ACHN (cell line): ENCODE measurements around the gene TIMM29.
A peak's percentile ranks its signal among the peaks of the same experiment; 100 is the strongest.

Experiments used
- DNase-seq: peaks from one replicate; pipeline ENCODE4 v3.0.0-alpha.2; 2015
- in situ Hi-C: cut with HindIII; loops from 2 replicates; pipeline ENCODE4 v1.10.0; 2017; ENCODE audit warnings: low sequenced_read_pairs, low pct_ligation_motif_present, low pct_unique_long_range_greater_than_20kb

Gene TIMM29

GRCh38 chr19:10968527-10969135 is 40.0 kb downstream of the TIMM29 start:
- DNase-seq = peak; percentile 19
- in situ Hi-C loops = no loop called here

- in situ Hi-C loops = no loop called here
- DNase-seq = no peak
Measured at GRCh38 chr19:10971107-10971726, 42.6 kb downstream of the TIMM29 start.

DNA sequence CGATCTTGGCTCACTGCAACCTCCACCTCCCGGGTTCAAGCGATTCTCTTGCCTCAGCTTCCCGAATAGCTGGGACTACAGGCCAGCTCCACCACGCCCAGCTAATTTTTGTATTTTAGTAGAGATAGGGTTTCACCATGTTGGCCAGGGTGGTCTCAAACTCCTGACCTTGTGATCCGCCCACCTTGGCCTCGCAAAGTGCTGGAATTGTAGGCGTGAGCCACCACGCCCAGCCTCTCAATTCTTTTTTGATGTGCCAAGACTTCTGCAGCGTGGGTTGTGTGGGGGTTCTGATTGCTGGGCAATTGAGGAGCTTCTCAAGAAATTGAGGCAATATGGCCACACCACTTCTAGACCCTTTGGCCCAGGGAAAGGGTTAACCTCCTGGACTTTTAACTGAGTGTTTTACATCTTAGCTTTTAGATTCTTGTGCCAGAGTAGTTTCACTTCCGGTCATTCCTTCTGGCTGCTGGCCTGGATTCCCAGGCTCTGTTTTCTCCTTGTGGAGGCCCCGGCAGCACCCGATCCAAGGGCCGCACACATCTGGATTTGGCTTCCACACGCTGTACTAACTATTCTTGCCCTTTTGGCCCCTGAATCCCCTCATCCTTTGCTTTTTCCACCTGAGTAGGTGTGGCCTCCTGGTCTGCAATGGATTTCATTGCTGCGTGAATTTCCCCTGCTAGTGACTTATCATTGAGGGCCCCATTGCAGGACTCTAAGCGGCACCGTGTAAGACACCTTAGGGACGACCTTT is 46.9 kb downstream of the TIMM29 start:
- in situ Hi-C loops = no loop called here
- DNase-seq = no peak

- no peak for DNase-seq
- in situ Hi-C loops = no loop called here
Measured at GRCh38 chr19:10976131-10976892, 47.7 kb downstream of the TIMM29 start.

- in situ Hi-C loops = no loop called here
- DNase-seq = no peak
Measured at GRCh38 chr19:10977742-10978092, 49.1 kb downstream of the TIMM29 start.
